Measurements from ENCODE around the gene HCFC1R1. TPM values are rescaled to one million over a fixed set of nuclear protein-coding genes. Genes with fewer than 3 reads are reported as not detected.

HCFC1R1 gene
- total RNA-seq, 1 donor from 2014 or later, result 1.6 TPM

- H3K4me3 Mint-ChIP-seq, result peak overlapping the region; percentile 86
- H3K27me3 ChIP-seq, result peaks cover 96% of the 10 kb centered on the region
These were observed 21.0 kb upstream of the HCFC1R1 start for GRCh38 chr16:3044708-3045107.

DNA sequence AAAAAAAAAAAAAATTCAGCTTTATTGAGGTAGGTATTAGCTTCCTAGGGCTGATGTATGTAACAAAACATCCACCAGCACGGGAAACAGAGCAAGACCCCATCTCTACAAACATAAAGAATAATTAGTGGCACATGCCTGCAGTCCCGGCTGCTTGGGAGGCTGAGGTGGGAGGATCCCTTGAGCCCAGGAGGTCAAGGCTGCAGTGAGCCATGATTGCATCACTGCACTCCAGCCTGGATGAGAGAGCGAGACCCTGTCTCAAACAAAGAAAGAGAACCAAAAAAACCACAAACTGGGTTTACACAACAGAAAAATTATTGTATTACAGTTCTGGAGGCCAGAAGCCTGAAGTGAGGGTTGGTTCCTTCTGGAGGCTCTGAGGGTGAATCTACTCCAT is 18.6 kb upstream of the HCFC1R1 start:
- Histone ChIP-seq H3K4me3 (no peak overlapping the region), H3F3A (ENCODE audit: low read depth) (peaks cover 28% of the 10 kb centered on the region), H2AFZ (replicated peaks) (no peak overlapping the region), H3K27ac (no peak overlapping the region), H3K36me3 (no peaks in the 10 kb centered on the region), H3K4me1 (no peaks in the 10 kb centered on the region), H3K9me3 (ENCODE audit: low read depth) (no peaks in the 10 kb centered on the region), H3K27me3 (peaks cover 96% of the 10 kb centered on the region), H3K9ac (no peak overlapping the region), H4K20me1 (ENCODE audit: low read depth) (peaks cover 8% of the 10 kb centered on the region), H3K4me2 (no peak overlapping the region), H3K79me2 (ENCODE audit: low read depth) (no peaks in the 10 kb centered on the region)
- no peaks in the 10 kb centered on the region for H3K9me3 Mint-ChIP-seq
- H3K4me1 Mint-ChIP-seq, result peaks cover 5% of the 10 kb centered on the region
- H3K4me3 Mint-ChIP-seq, result no peak overlapping the region
- no peak overlapping the region for H3K27ac Mint-ChIP-seq
- H3K36me3 Mint-ChIP-seq, result no peaks in the 10 kb centered on the region
- no peak for TF ChIP-seq EZH2phosphoT487 (IDR thresholded peaks at IDR 0.05)
- no peak for TF ChIP-seq EZH2 (IDR thresholded peaks at IDR 0.05)
- TF ChIP-seq, protein P1, sequence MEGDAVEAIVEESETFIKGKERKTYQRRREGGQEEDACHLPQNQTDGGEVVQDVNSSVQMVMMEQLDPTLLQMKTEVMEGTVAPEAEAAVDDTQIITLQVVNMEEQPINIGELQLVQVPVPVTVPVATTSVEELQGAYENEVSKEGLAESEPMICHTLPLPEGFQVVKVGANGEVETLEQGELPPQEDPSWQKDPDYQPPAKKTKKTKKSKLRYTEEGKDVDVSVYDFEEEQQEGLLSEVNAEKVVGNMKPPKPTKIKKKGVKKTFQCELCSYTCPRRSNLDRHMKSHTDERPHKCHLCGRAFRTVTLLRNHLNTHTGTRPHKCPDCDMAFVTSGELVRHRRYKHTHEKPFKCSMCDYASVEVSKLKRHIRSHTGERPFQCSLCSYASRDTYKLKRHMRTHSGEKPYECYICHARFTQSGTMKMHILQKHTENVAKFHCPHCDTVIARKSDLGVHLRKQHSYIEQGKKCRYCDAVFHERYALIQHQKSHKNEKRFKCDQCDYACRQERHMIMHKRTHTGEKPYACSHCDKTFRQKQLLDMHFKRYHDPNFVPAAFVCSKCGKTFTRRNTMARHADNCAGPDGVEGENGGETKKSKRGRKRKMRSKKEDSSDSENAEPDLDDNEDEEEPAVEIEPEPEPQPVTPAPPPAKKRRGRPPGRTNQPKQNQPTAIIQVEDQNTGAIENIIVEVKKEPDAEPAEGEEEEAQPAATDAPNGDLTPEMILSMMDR (IDR thresholded peaks at IDR 0.05), result no peak
- H3K27me3 Mint-ChIP-seq (ENCODE audit: insufficient read depth, low read depth), result peaks cover 54% of the 10 kb centered on the region
- DNase-seq (ENCODE audit: low spot score), result no peak

More at GRCh38 chr16:3044708-3045107, 21.0 kb upstream of the HCFC1R1 start:
- H3K27ac Mint-ChIP-seq, result no peak overlapping the region
- H3K4me2 ChIP-seq, result no peak overlapping the region
- no peak for DNase-seq (ENCODE audit: low spot score)
- H3K36me3 ChIP-seq, result no peaks in the 10 kb centered on the region
- TF ChIP-seq EZH2phosphoT487 (IDR thresholded peaks at IDR 0.05) (no peak), EZH2 (IDR thresholded peaks at IDR 0.05) (no peak)
- TF ChIP-seq, protein P1 (IDR thresholded peaks at IDR 0.05), result no peak
- peaks cover 13% of the 10 kb centered on the region for H4K20me1 ChIP-seq (ENCODE audit: low read depth)
- H3K27me3 Mint-ChIP-seq (ENCODE audit: insufficient read depth, low read depth), result peaks cover 46% of the 10 kb centered on the region
- no peak overlapping the region for H3K9ac ChIP-seq
- H2AFZ ChIP-seq (replicated peaks), result no peak overlapping the region
- H3K36me3 Mint-ChIP-seq, result no peaks in the 10 kb centered on the region
- H3K9me3 Mint-ChIP-seq, result no peaks in the 10 kb centered on the region
- H3K27ac ChIP-seq, result no peak overlapping the region
- no peak overlapping the region for H3K4me3 ChIP-seq
- peaks cover 5% of the 10 kb centered on the region for H3K4me1 Mint-ChIP-seq
- H3K4me1 ChIP-seq, result no peaks in the 10 kb centered on the region
- H3F3A ChIP-seq (ENCODE audit: low read depth), result peaks cover 30% of the 10 kb centered on the region
- H3K9me3 ChIP-seq (ENCODE audit: low read depth), result no peaks in the 10 kb centered on the region
- no peaks in the 10 kb centered on the region for H3K79me2 ChIP-seq (ENCODE audit: low read depth)

- H3K4me3 Mint-ChIP-seq, result no peak overlapping the region
These were observed 15.2 kb upstream of the HCFC1R1 start for GRCh38 chr16:3038896-3039295.

More at GRCh38 chr16:3038896-3039295, 15.2 kb upstream of the HCFC1R1 start:
- no peak overlapping the region for H2AFZ ChIP-seq (replicated peaks)
- peaks cover 96% of the 10 kb centered on the region for H3K27me3 ChIP-seq
- H3K4me1 ChIP-seq, result no peaks in the 10 kb centered on the region
- TF ChIP-seq EZH2 (IDR thresholded peaks at IDR 0.05) (no peak), EZH2phosphoT487 (IDR thresholded peaks at IDR 0.05) (no peak)
- TF ChIP-seq, protein P1 (IDR thresholded peaks at IDR 0.05), result no peak
- Mint-ChIP-seq H3K27me3 (ENCODE audit: insufficient read depth, low read depth) (peaks cover 56% of the 10 kb centered on the region), H3K27ac (no peak overlapping the region), H3K9me3 (no peaks in the 10 kb centered on the region), H3K36me3 (peaks cover 1% of the 10 kb centered on the region), H3K4me1 (peaks cover 6% of the 10 kb centered on the region)
- H3K36me3 ChIP-seq, result no peaks in the 10 kb centered on the region
- H3K4me3 ChIP-seq, result no peak overlapping the region
- H3K4me2 ChIP-seq, result no peak overlapping the region
- no peak overlapping the region for H3K27ac ChIP-seq
- H3F3A ChIP-seq (ENCODE audit: low read depth), result no peaks in the 10 kb centered on the region
- no peak overlapping the region for H3K9ac ChIP-seq
- no peaks in the 10 kb centered on the region for H3K79me2 ChIP-seq (ENCODE audit: low read depth)
- H3K9me3 ChIP-seq (ENCODE audit: low read depth), result no peaks in the 10 kb centered on the region
- DNase-seq (ENCODE audit: low spot score), result no peak
- H4K20me1 ChIP-seq (ENCODE audit: low read depth), result no peaks in the 10 kb centered on the region
